Stimulated activated naive CD4-positive, alpha-beta T cell treated with Interleukin-2 at 50 U/mL for 16 hours (primary cell): Measurements from ENCODE around the gene HDAC4.
A peak's percentile ranks its signal among the peaks of the same experiment; 100 is the strongest.

Source experiments
- DNase-seq: peaks from one replicate; lab custom pipeline; 2025; lab: John Stamatoyannopoulos, UW

HDAC4 gene

GRCh38 chr2:239326831-239327535 is 73.8 kb downstream of the HDAC4 start:
- peak; percentile 62 for DNase-seq

GRCh38 chr2:239324456-239324855 is 76.4 kb downstream of the HDAC4 start:
- no peak for DNase-seq

GRCh38 chr2:239323447-239323846 is 77.4 kb downstream of the HDAC4 start:
- no peak for DNase-seq

GRCh38 chr2:239322416-239323086 is 78.3 kb downstream of the HDAC4 start:
- DNase-seq: peak; percentile 13

- peak; percentile 41 for DNase-seq
Measured at GRCh38 chr2:239321596-239322415, 79.0 kb downstream of the HDAC4 start.

- DNase-seq: no peak
Measured at GRCh38 chr2:239318790-239319661, 81.8 kb downstream of the HDAC4 start.

GRCh38 chr2:239318151-239318611 is 82.6 kb downstream of the HDAC4 start:
- DNase-seq: no peak

- no peak for DNase-seq
Measured at GRCh38 chr2:239316562-239317465, 84.0 kb downstream of the HDAC4 start.

- no peak for DNase-seq
Measured at GRCh38 chr2:239315308-239315707, 85.5 kb downstream of the HDAC4 start.

- DNase-seq: no peak
Measured at GRCh38 chr2:239313776-239314175, 87.0 kb downstream of the HDAC4 start.

- DNase-seq: no peak
Measured at GRCh38 chr2:239312741-239313667, 87.8 kb downstream of the HDAC4 start.

- DNase-seq: no peak
Measured at GRCh38 chr2:239312081-239312511, 88.7 kb downstream of the HDAC4 start.

- no peak for DNase-seq
Measured at GRCh38 chr2:239311132-239312040, 89.4 kb downstream of the HDAC4 start.

- no peak for DNase-seq
Measured at GRCh38 chr2:239310401-239311061, 90.3 kb downstream of the HDAC4 start.

- no peak for DNase-seq
Measured at GRCh38 chr2:239309398-239310245, 91.2 kb downstream of the HDAC4 start.

- DNase-seq: no peak
Measured at GRCh38 chr2:239308661-239309397, 92.0 kb downstream of the HDAC4 start.
